Panc1 (cell line): ENCODE results near the gene ATAD5. TPM values are rescaled to one million over a fixed set of nuclear protein-coding genes. Genes with fewer than 3 reads are reported as not detected.

Experiments
- ATAC-seq: fragments of 200-7000 bp; cut with Tn5 transposase; 2 replicates; pipeline ENCODE4 v1.9.1; 2020; ENCODE audit warnings: mild to moderate bottlenecking, moderate library complexity
- BruUV-seq: library from RNA; stranded (reverse); fragments of 400-500 nt; replicated peaks from 2 replicates; lab custom pipeline; 2021; lab: Mats Ljungman, UMichigan
- CTCF ChIA-PET: fragments of 300-600 bp; sonication (Branson Sonifier 250); formaldehyde crosslinking; loops from one replicate; lab custom pipeline; 2022; ENCODE audit warnings: antibody characterized with exemption; lab: Charles Lee
- POLR2A ChIA-PET: fragments of 300-600 bp; sonication (Branson Sonifier 250); formaldehyde crosslinking; loops from one replicate; lab custom pipeline; 2022; ENCODE audit warnings: antibody characterized with exemption; lab: Charles Lee
- DNase-seq: peaks from one replicate; pipeline ENCODE4 v3.0.0-alpha.2; 2010; ENCODE audit warnings: low read depth, low spot score
- H3K27ac ChIP-seq: 2 replicates; pipeline ENCODE4 v1.5.1; 2011; ENCODE audit warnings: mild to moderate bottlenecking, low read length, inconsistent platforms
- H3K27me3 ChIP-seq: fragments of 200-500 bp; sonication (Bioruptor generic); 2 replicates; pipeline ENCODE4 v1.6.0; 2014; ENCODE audit warnings: low read length, inconsistent platforms; ENCODE audit not compliant: control insufficient read depth, insufficient read depth
- H3K36me3 ChIP-seq: fragments of 200-500 bp; sonication (Bioruptor generic); 2 replicates; pipeline ENCODE4 v1.5.1; 2014; ENCODE audit warnings: inconsistent platforms, mild to moderate bottlenecking, low read length, moderate library complexity; ENCODE audit not compliant: control insufficient read depth, insufficient read depth
- H3K4me1 ChIP-seq: 2 replicates; pipeline ENCODE4 v1.5.1; 2011; ENCODE audit warnings: inconsistent platforms, mild to moderate bottlenecking, low read length, moderate library complexity; ENCODE audit not compliant: control insufficient read depth, insufficient read depth
- H3K4me3 ChIP-seq, 2 experiments: 2 replicates each; pipeline ENCODE4 v1.5.1; 2011 to 2012; ENCODE audit warnings: low read depth in 2 of 2, low read length in 2 of 2, mild to moderate bottlenecking in 2 of 2, inconsistent platforms in 1 of 2, moderate library complexity in 1 of 2
- H3K9me3 ChIP-seq: fragments of 200-500 bp; sonication (Bioruptor generic); 2 replicates; pipeline ENCODE4 v1.5.1; 2014; ENCODE audit warnings: low read depth, mild to moderate bottlenecking, inconsistent platforms, low read length, moderate library complexity; ENCODE audit not compliant: control insufficient read depth, insufficient read depth
- CTCF ChIP-seq: fragments of 450-650 bp; IDR thresholded peaks from 2 replicates; pipeline ENCODE4 v1.5.1; 2017; ENCODE audit warnings: mild to moderate bottlenecking
- POLR2AphosphoS5 ChIP-seq: IDR thresholded peaks from 2 replicates; pipeline ENCODE4 v1.6.1; 2012; ENCODE audit warnings: mild to moderate bottlenecking, low read depth, low read length, moderate library complexity
- REST ChIP-seq, 2 experiments: IDR thresholded peaks; 2 replicates each; pipeline ENCODE4 v1.6.1; 2011 to 2012; ENCODE audit warnings: low read depth in 2 of 2, control low read depth in 1 of 2, low read length in 1 of 2, mild to moderate bottlenecking in 1 of 2, moderate library complexity in 1 of 2; ENCODE audit not compliant: insufficient read depth in 1 of 2
- SIN3A ChIP-seq: IDR thresholded peaks from 2 replicates; pipeline ENCODE4 v1.6.1; 2012; ENCODE audit warnings: low read depth, mild to moderate bottlenecking, low read length, moderate library complexity, borderline replicate concordance; ENCODE audit not compliant: insufficient read depth
- TCF7L2 ChIP-seq: IDR thresholded peaks from 2 replicates; pipeline ENCODE4 v1.6.1; 2011; ENCODE audit warnings: mild to moderate bottlenecking, low read depth, low read length, inconsistent platforms
- in situ Hi-C: cut with HindIII; loops from 2 replicates; pipeline ENCODE4 v1.10.0; 2016; ENCODE audit warnings: low sequenced_read_pairs, low pct_unique_long_range_greater_than_20kb
- intact Hi-C: fragments of 100-400 bp; cut with micrococcal nuclease; formaldehyde crosslinking; loops from one replicate; pipeline ENCODE4 v1.10.0; 2022; ENCODE audit not compliant: unreplicated experiment
- total RNA-seq: library from RNA; stranded (reverse); gene quantifications from one replicate; pipeline ENCODE4 v1.2.1, GENCODE V29; 2021; ENCODE audit not compliant: unreplicated experiment

ATAD5 gene
- total RNA-seq, 1 experiment from 2014 or later: 11.5 TPM

- Histone ChIP-seq H3K4me3 (peak overlapping the region; percentile 78 to 88), H3K36me3 (no peaks in the 10 kb centered on the region; the same call in 1 of the 2 replicates), H3K27me3 (no peaks in the 10 kb centered on the region), H3K27ac (peak overlapping the region; percentile 98), H3K9me3 (no peaks in the 10 kb centered on the region), H3K4me1 (peaks cover 15% of the 10 kb centered on the region)
- ATAC-seq (peak; percentile 65), DNase-seq (no peak)
- CTCF ChIA-PET: no interaction called here
- POLR2A ChIA-PET: no interaction called here
- intact Hi-C loops: no loop called here
- in situ Hi-C loops: no loop called here
- TF ChIP-seq SIN3A (no peak), POLR2AphosphoS5 (no peak), REST (IDR thresholded peaks at IDR 0.05; ENCODE audit: insufficient read depth in 1 of 2, low read depth in 2 of 2, low read length in 1 of 2) (no peak), TCF7L2 (no peak)
- TSS peak; percentile 88 for BruUV-seq
These were observed 509 bp upstream of the ATAD5 start for GRCh38 chr17:30831257-30831656.

- Histone ChIP-seq H3K27me3 (no peaks in the 10 kb centered on the region), H3K36me3 (peaks cover 3% of the 10 kb centered on the region), H3K9me3 (no peaks in the 10 kb centered on the region), H3K27ac (peak overlapping the region; percentile 98), H3K4me3 (peak overlapping the region; percentile 78 to 88), H3K4me1 (peaks cover 15% of the 10 kb centered on the region)
- ChIA-PET CTCF (interaction anchor here (0.6 kb wide), 1 partner anchor 12 kb away, joined by 3 read pairs; no protein-coding TSS in a partner anchor), POLR2A (no interaction called here)
- ATAC-seq (0 out of 2 replicates have a peak, but pooled peaks have one; percentile 8), DNase-seq (no peak)
- intact Hi-C loops (no loop called here), in situ Hi-C loops (no loop called here)
- TF ChIP-seq TCF7L2 (no peak), CTCF (no peak), SIN3A (no peak), REST (IDR thresholded peaks at IDR 0.05; ENCODE audit: insufficient read depth in 1 of 2, low read depth in 2 of 2, low read length in 1 of 2) (no peak), POLR2AphosphoS5 (no peak)
- BruUV-seq: TSS peak; percentile 77
These were observed 815 bp downstream of the ATAD5 start for GRCh38 chr17:30832438-30833124.
